GM21717 (cell line): ENCODE measurements around the gene MYO10.

ENCODE experiments used
- ATAC-seq: cut with Tn5 transposase; IDR thresholded peaks from one replicate; pipeline ENCODE4 v1.9.1; 2021; ENCODE audit warnings: mild to moderate bottlenecking, moderate library complexity; ENCODE audit not compliant: unreplicated experiment

MYO10 gene

GRCh38 chr5:16826379-16827125 is 109.5 kb downstream of the MYO10 start:
- ATAC-seq: no peak

- no peak for ATAC-seq
These were observed 116.4 kb downstream of the MYO10 start for GRCh38 chr5:16819522-16820167.

GRCh38 chr5:16815432-16815831 is 120.7 kb downstream of the MYO10 start:
- no peak for ATAC-seq

GRCh38 chr5:16812911-16813310 is 123.2 kb downstream of the MYO10 start:
- no peak for ATAC-seq

GRCh38 chr5:16812448-16812847 is 123.6 kb downstream of the MYO10 start:
- no peak for ATAC-seq

- ATAC-seq: no peak
These were observed 125.8 kb downstream of the MYO10 start for GRCh38 chr5:16810208-16810854.

GRCh38 chr5:16809395-16810207 is 126.5 kb downstream of the MYO10 start:
- ATAC-seq: no peak

GRCh38 chr5:16809010-16809394 is 127.1 kb downstream of the MYO10 start:
- no peak for ATAC-seq

- no peak for ATAC-seq
These were observed 128.1 kb downstream of the MYO10 start for GRCh38 chr5:16808021-16808420.

GRCh38 chr5:16807547-16807864 is 128.6 kb downstream of the MYO10 start:
- ATAC-seq: no peak

GRCh38 chr5:16806711-16807546 is 129.2 kb downstream of the MYO10 start:
- ATAC-seq: no peak

- ATAC-seq: no peak
These were observed 130.6 kb downstream of the MYO10 start for GRCh38 chr5:16805486-16805885.

- ATAC-seq: no peak
These were observed 132.3 kb downstream of the MYO10 start for GRCh38 chr5:16803831-16804230.

- no peak for ATAC-seq
These were observed 135.6 kb downstream of the MYO10 start for GRCh38 chr5:16800477-16800876.

- no peak for ATAC-seq
These were observed 136.3 kb downstream of the MYO10 start for GRCh38 chr5:16799796-16800195.

- ATAC-seq: no peak
These were observed 138.1 kb downstream of the MYO10 start for GRCh38 chr5:16797951-16798350.

GRCh38 chr5:16794269-16794913 is 141.7 kb downstream of the MYO10 start:
- ATAC-seq: no peak

- ATAC-seq: no peak
These were observed 143.4 kb downstream of the MYO10 start for GRCh38 chr5:16792598-16793275.

- no peak for ATAC-seq
These were observed 144.0 kb downstream of the MYO10 start for GRCh38 chr5:16791904-16792597.
